ENCODE data around the gene DBN1.
A peak's percentile ranks its signal among the peaks of the same experiment; 100 is the strongest.

DBN1 gene

GRCh38 chr5:177445917-177446199 lies 27.6 kb downstream of the DBN1 start:
- peak overlapping the region; percentile 54 for H3K4me3 ChIP-seq (ENCODE audit: low read depth, low read length)
- no peak for TF ChIP-seq MYC (IDR thresholded peaks at IDR 0.05; ENCODE audit: low read depth, low read length)
- no peak for TF ChIP-seq MAX (IDR thresholded peaks at IDR 0.05; ENCODE audit: low read depth, low read length)
- no peak for TF ChIP-seq POLR2A (IDR thresholded peaks at IDR 0.05; ENCODE audit: extremely low read depth, insufficient read length)
- no peak for TF ChIP-seq CTCF (IDR thresholded peaks at IDR 0.05; ENCODE audit: low read depth, low read length)
- DNase-seq (ENCODE audit: low read depth) = no peak

- H3K4me3 ChIP-seq (ENCODE audit: low read depth, low read length) = no peak overlapping the region
- no peak for TF ChIP-seq MAX (IDR thresholded peaks at IDR 0.05; ENCODE audit: low read depth, low read length)
- TF ChIP-seq CTCF (IDR thresholded peaks at IDR 0.05; ENCODE audit: low read depth, low read length) = no peak
- TF ChIP-seq POLR2A (IDR thresholded peaks at IDR 0.05; ENCODE audit: extremely low read depth, insufficient read length) = no peak
- no peak for TF ChIP-seq MYC (IDR thresholded peaks at IDR 0.05; ENCODE audit: low read depth, low read length)
- DNase-seq (ENCODE audit: low read depth) = peak; percentile 49
Observed at GRCh38 chr5:177445052-177445916, 28.1 kb downstream of the DBN1 start.

- TF ChIP-seq MAX (IDR thresholded peaks at IDR 0.05; ENCODE audit: low read depth, low read length) (no peak), POLR2A (IDR thresholded peaks at IDR 0.05; ENCODE audit: extremely low read depth, insufficient read length) (peak; percentile 10)
- peak; percentile 39 for DNase-seq (ENCODE audit: low read depth)
- no peak overlapping the region for H3K4me3 ChIP-seq (ENCODE audit: low read depth, low read length)
Observed at GRCh38 chr5:177444106-177445051, 29.1 kb downstream of the DBN1 start.

- TF ChIP-seq MAX (IDR thresholded peaks at IDR 0.05; ENCODE audit: low read depth, low read length) (no peak), POLR2A (IDR thresholded peaks at IDR 0.05; ENCODE audit: extremely low read depth, insufficient read length) (no peak), CTCF (IDR thresholded peaks at IDR 0.05; ENCODE audit: low read depth, low read length) (no peak), MYC (IDR thresholded peaks at IDR 0.05; ENCODE audit: low read depth, low read length) (no peak)
- H3K4me3 ChIP-seq (ENCODE audit: low read depth, low read length) = no peak overlapping the region
- DNase-seq (ENCODE audit: low read depth) = no peak
Observed at GRCh38 chr5:177443144-177443983, 30.1 kb downstream of the DBN1 start.

GRCh38 chr5:177442066-177442826 lies 31.2 kb downstream of the DBN1 start:
- TF ChIP-seq MYC (IDR thresholded peaks at IDR 0.05; ENCODE audit: low read depth, low read length) (no peak), POLR2A (IDR thresholded peaks at IDR 0.05; ENCODE audit: extremely low read depth, insufficient read length) (no peak), CTCF (IDR thresholded peaks at IDR 0.05; ENCODE audit: low read depth, low read length) (no peak), MAX (IDR thresholded peaks at IDR 0.05; ENCODE audit: low read depth, low read length) (no peak)
- H3K4me3 ChIP-seq (ENCODE audit: low read depth, low read length) = no peak overlapping the region
- no peak for DNase-seq (ENCODE audit: low read depth)
